Heart left ventricle (tissue), 16 donors: ENCODE measurements around the gene SAMD9. TPM values are rescaled to one million over a fixed set of nuclear protein-coding genes. Genes with fewer than 3 reads are reported as not detected.

Source experiments
- ATAC-seq, 4 donors: fragments of 200-7000 bp; cut with Tn5 transposase; one replicate each; pipeline ENCODE4 v1.9.1; 2020 to 2022; ENCODE audit warnings: moderate library complexity in 4 of 4, mild to moderate bottlenecking in 3 of 4, moderate number of reproducible peaks in 1 of 4
- DNase-seq, 5 donors: peaks; one replicate each; pipeline ENCODE4 v3.0.0-alpha.2; 2020
- H3K27ac ChIP-seq, 12 donors: fragments of 200-600 bp; sonication (generic) in 4 of 12; one replicate each; pipeline versions ENCODE4 v1.5.0 to v1.8.0; 2016 to 2022; ENCODE audit warnings: mild to moderate bottlenecking in 2 of 12
- H3K27me3 ChIP-seq, 9 donors: fragments of 200-600 bp; sonication (generic) in 2 of 9; one replicate each; pipeline versions ENCODE4 v1.5.1 to v1.8.0; 2016 to 2022; ENCODE audit warnings: mild to moderate bottlenecking in 3 of 9
- H3K36me3 ChIP-seq, 9 donors: fragments of 200-600 bp; sonication (generic) in 2 of 9; one replicate each; pipeline versions ENCODE4 v1.5.0 to v1.8.0; 2018 to 2022; ENCODE audit warnings: mild to moderate bottlenecking in 2 of 9
- H3K4me1 ChIP-seq, 12 donors: fragments of 200-600 bp; sonication (generic) in 4 of 12; one replicate each; pipeline versions ENCODE4 v1.5.0 to v1.8.0; 2016 to 2022; ENCODE audit warnings: mild to moderate bottlenecking in 3 of 12
- H3K4me3 ChIP-seq, 12 donors: fragments of 200-600 bp; sonication (generic) in 4 of 12; one replicate each; pipeline versions ENCODE4 v1.5.0 to v1.8.0; 2017 to 2022; ENCODE audit warnings: mild to moderate bottlenecking in 9 of 12, moderate library complexity in 4 of 12
- H3K9me3 ChIP-seq, 12 donors: fragments of 200-600 bp; sonication (generic) in 4 of 12; one replicate each; pipeline versions ENCODE4 v1.5.0 to v1.8.0; 2016 to 2022; ENCODE audit warnings: mild to moderate bottlenecking in 1 of 12
- POLR2A ChIP-seq, 2 donors: fragments of 450-650 bp; IDR thresholded peaks; one replicate each; pipeline ENCODE4 v1.6.1; 2017; ENCODE audit warnings: antibody characterized with exemption in 2 of 2, mild to moderate bottlenecking in 2 of 2, moderate library complexity in 2 of 2
- WGBS, 4 donors: extraction: QIAGEN DNeasy Blood & Tissue Kit in 2 of 4; methylation state at CpG; one replicate each; pipeline versions ENCODE4 v1.1.5 to v1.1.7; 2013 to 2018; 5-methylcytosine and 5-hydroxymethylcytosine counted together
- intact Hi-C, 10 donors: fragments of 100-400 bp; cut with DNase I; formaldehyde crosslinking; loops; one replicate each; pipeline versions ENCODE4 v1.11.1 to v1.14.2; 2022
- long read RNA-seq, 3 donors: library from polyadenylated mRNA; unstranded; transcript quantifications; one replicate each; pipeline ENCODE4 v2.0.0, GENCODE V29; 2020 to 2021
- polyA plus RNA-seq, 2 donors: library from polyadenylated mRNA; stranded (reverse); fragments of 200-250 nt; gene quantifications; one replicate each; pipeline ENCODE4 v1.2.3, GENCODE V29; 2013
- total RNA-seq, 9 donors: library from RNA; depleted of rRNA in 2 of 9; stranded (reverse); fragments of >200 nt in 2 of 9; fragmentation: NEBNext Ultra II Directional in 3 of 9; extraction: Animal tissue kit (Norgen Biotek cat#: 25700) in 3 of 9; gene quantifications; one replicate each; pipeline versions ENCODE4 v1.1.0 to v1.2.4, GENCODE V29; 2016 to 2023
- TF ChIP-seq, protein P1 (sequence below), 12 donors: fragments of 200-600 bp; sonication (generic) in 4 of 12; IDR thresholded peaks; one replicate each; pipeline versions ENCODE4 v1.5.0 to v1.8.0; 2018 to 2022; ENCODE audit warnings: antibody characterized with exemption in 12 of 12, mild to moderate bottlenecking in 5 of 12
- donor health status: ischemic (EF 13 %, LVEDD 7.1; RV severe dilation, severe dysfunction).
- donor health status: healthy with polysubstance abuse.
- donor health status: DM: no; HTN: yes; CAD: no.
- donor health status: DM: no; HTN: no; CAD: no.
- donor health status: ischemic (EF 25% LVEDD 6.9; RV normal size, moderate dysfunction).
- donor health status: ischemic (EF 25% LVEDD 5.7; RV mildly dilated, moderate dysfunction).
- donor health status: healthy.
- donor health status: DM: yes; HTN: yes; CAD: no.
- donor health status: ischemic (EF 35%, LVEDD 5.7; RV mildly dilated, moderate dysfunction).
- donor health status: nonischemic (EF 11% LVEDD 7.7; RV severe dilation, severe dysfunction).
- donor health status: DM: yes; HTN: yes; CAD: no.
- donor health status: PGD.
- donor health status: ischemic (EF 29% LVEDD 5.4; RV normal size, mild dysfunction).
- donor health status: nonischemic (EF 23%, LVEDD 6.1; RV moderate dilation, normal function).

Gene SAMD9
- 1 to 10 TPM; 2.3 to 9.5 (median 3.4) TPM for total RNA-seq
- polyA plus RNA-seq = 1 to 10 TPM; 1.1 to 1.4 TPM
- long read RNA-seq, donor 1 = 0 reads
- long read RNA-seq, donor 2, full-length matches to known transcripts = 3 of 3 reads
- long read RNA-seq, donor 2, partial matches to known transcripts = 0 of 3 reads
- long read RNA-seq, donor 2, other reads (novel, unspliced or antisense) = 0 of 3 reads
- long read RNA-seq, donor 3, full-length matches to known transcripts = 1 of 1 reads
- long read RNA-seq, donor 3, partial matches to known transcripts = 0 of 1 reads
- long read RNA-seq, donor 3, other reads (novel, unspliced or antisense) = 0 of 1 reads

DNA sequence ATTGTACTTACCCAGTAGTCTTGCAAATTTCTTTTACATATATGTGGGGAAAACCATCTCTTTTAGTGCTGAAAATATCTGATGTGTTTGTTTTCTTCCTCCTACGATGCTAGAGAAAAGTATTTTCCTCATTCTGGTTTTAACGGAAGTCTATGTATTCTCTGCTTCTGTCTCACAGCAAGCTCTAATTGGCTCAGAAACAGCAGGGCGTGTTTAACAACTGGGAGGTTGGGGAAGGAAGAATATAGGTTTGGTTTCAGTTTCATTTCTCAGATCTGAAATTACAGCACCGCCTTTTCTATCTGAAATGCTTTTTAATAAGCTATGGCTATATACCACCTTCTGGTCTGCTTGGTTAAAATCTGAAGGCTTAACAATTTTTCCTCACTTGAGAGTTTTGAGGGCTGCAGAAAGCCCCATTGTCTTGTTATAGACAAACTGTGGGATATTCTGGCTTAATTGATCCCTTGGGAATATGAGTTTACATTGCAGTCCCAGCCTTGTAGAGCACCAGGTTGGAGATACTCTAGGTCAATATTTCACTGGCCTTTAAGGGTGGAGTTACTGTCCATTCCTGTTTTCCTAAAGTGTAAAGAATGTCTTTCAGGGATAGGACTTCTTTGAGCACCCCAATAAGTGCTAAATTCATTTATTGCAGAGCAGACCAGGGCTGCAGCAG is at the start of gene SAMD9:
SAMD9 (minus strand) TSS at position 128 of the 679 bp plus-strand sequence. CDS start 11,882 bp downstream, outside the sequence.
- intact Hi-C loops = no loop called here
- ATAC-seq = peak; percentile 73 to 96 (median 86)

DNA sequence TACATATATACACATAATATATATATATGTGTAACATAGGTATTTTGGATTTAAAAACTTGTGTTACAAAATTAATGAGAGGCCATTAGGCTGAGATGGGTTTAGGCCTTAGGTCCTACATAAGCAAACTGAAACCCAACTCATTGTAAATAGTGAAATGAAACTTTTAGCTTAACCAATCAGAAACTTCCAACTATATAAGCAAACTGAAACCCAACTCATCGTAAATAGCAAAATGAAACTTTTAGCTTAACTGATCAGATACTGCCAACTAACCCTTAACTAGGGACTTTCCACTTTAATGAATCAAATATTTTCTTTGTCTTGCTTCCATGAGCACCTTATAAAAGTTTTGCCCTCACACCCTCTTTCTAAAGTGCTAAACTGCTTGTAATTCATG is 47.7 kb upstream of the SAMD9 start:
- 81 to 90% (median 88%) methylated on average over 1 of the region's 1 CpG for WGBS, 4 donors
- intact Hi-C loops = no loop called here
- DNase-seq = no peak

More for the DNA sequence above, at the start of gene SAMD9:
- peak in 4 of 5 donors; percentile 46 to 61 (median 51) for DNase-seq
- WGBS, 4 donors = 21 to 29% (median 22%) methylated on average over 4 of the region's 4 CpGs
- Histone ChIP-seq H3K27ac (peak within 1 kb of the TSS; percentile 50 to 87 (median 70)), H3K9me3 (peaks cover 0 to 38% (median 2%) of the 10 kb centered on the region in 12 donors), H3K36me3 (peaks cover 0 to 26% (median 4%) of the 10 kb centered on the region in 9 donors), H3K27me3 (no peaks in the 10 kb centered on the region), H3K4me3 (peak within 1 kb of the TSS; percentile 13 to 73 (median 51)), H3K4me1 (peaks cover 0 to 27% (median 5%) of the 10 kb centered on the region in 12 donors)
- TF ChIP-seq POLR2A (IDR thresholded peaks at IDR 0.05) = no peak
- TF ChIP-seq, protein P1, sequence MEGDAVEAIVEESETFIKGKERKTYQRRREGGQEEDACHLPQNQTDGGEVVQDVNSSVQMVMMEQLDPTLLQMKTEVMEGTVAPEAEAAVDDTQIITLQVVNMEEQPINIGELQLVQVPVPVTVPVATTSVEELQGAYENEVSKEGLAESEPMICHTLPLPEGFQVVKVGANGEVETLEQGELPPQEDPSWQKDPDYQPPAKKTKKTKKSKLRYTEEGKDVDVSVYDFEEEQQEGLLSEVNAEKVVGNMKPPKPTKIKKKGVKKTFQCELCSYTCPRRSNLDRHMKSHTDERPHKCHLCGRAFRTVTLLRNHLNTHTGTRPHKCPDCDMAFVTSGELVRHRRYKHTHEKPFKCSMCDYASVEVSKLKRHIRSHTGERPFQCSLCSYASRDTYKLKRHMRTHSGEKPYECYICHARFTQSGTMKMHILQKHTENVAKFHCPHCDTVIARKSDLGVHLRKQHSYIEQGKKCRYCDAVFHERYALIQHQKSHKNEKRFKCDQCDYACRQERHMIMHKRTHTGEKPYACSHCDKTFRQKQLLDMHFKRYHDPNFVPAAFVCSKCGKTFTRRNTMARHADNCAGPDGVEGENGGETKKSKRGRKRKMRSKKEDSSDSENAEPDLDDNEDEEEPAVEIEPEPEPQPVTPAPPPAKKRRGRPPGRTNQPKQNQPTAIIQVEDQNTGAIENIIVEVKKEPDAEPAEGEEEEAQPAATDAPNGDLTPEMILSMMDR (IDR thresholded peaks at IDR 0.05) = no peak

DNA sequence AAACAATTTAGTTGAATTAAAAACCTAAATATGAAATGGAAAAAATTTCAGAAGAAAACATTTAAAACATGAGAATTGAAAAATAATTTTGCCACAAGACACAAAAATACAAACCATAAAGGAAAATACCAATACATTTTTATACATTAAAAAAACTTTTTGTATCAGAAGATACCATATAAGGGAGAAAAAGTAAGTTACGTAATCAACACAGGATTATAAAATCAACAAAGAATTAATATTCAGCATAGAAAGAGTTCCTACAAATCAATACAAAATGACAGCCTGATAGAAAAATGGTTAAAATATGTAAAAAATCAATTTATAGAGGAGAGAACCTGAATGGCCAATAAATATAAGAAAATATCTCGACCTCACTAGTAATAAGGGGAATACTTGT is 47.0 kb upstream of the SAMD9 start:
- 66 to 85% (median 84%) methylated on average over 2 of the region's 2 CpGs for WGBS, 4 donors
- H3K9me3 ChIP-seq = peaks cover 0 to 13% (median 0%) of the 10 kb centered on the region in 12 donors
- intact Hi-C loops = no loop called here
- DNase-seq (no peak), ATAC-seq (no peak)
- TF ChIP-seq POLR2A (IDR thresholded peaks at IDR 0.05) = no peak
- H3K4me1 ChIP-seq = no peaks in the 10 kb centered on the region
- H3K36me3 ChIP-seq = no peaks in the 10 kb centered on the region
- H3K27me3 ChIP-seq = no peaks in the 10 kb centered on the region
- H3K27ac ChIP-seq = no peak overlapping the region
- no peak overlapping the region for H3K4me3 ChIP-seq

More for the DNA sequence above, 47.7 kb upstream of the SAMD9 start:
- H3K9me3 ChIP-seq = peaks cover 0 to 13% (median 0%) of the 10 kb centered on the region in 12 donors
- H3K4me3 ChIP-seq = peak overlapping the region in 1 of 12 donors; percentile 10
- no peaks in the 10 kb centered on the region for H3K27me3 ChIP-seq
- no peak overlapping the region for H3K27ac ChIP-seq
- no peak for ATAC-seq
- H3K4me1 ChIP-seq = no peaks in the 10 kb centered on the region
- H3K36me3 ChIP-seq = no peaks in the 10 kb centered on the region
- TF ChIP-seq POLR2A (IDR thresholded peaks at IDR 0.05) = no peak
- TF ChIP-seq, protein P1 (IDR thresholded peaks at IDR 0.05) = no peak

DNA sequence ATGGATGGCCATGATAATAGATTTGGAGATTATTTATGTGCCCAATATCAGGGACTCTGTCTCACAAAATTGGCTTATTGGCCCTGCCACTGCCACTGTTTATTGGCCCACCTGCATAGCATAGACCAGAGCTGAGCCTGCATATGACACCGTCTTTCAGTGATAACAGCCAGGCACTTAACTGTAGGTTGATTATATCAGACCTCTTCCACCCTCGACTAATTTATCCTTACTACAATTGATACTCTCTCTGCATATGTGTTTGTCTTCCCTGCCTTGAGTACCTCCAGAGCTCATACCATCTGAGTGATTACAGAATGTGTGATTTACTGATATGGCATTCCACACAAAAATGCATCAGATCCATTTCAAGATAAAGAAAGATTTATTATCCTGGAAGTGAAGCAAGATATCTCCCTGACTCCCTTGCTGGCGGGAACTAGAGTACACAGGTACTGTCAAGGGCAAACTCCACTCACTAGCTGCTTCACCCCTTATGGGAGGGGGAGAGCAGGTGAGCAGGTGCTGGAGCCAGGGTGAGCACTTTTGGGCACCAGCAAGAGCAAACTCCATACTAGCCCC is 43.5 kb upstream of the SAMD9 start:
- 63 to 85% (median 83%) methylated on average over 3 of the region's 3 CpGs for WGBS, 4 donors
- Histone ChIP-seq H3K9me3 (no peaks in the 10 kb centered on the region), H3K4me3 (no peak overlapping the region), H3K27me3 (no peaks in the 10 kb centered on the region), H3K36me3 (no peaks in the 10 kb centered on the region), H3K27ac (no peak overlapping the region), H3K4me1 (no peaks in the 10 kb centered on the region)
- TF ChIP-seq POLR2A (IDR thresholded peaks at IDR 0.05) = no peak
- TF ChIP-seq, protein P1 (IDR thresholded peaks at IDR 0.05) = no peak
- DNase-seq = no peak
- ATAC-seq = no peak
- intact Hi-C loops = no loop called here
